Loucy (cell line): ENCODE results near the gene TUBA4B.
"Not testable (repeated sequence)": the region's sequence is repeated elsewhere in the genome, so short reads cannot be mapped to it uniquely, and the experiment has no call there.

Experiments
- H2AFZ ChIP-seq: fragments of 200-600 bp; sonication (generic); 2 replicates; pipeline ENCODE4 v1.6.0; 2016; ENCODE audit warnings: antibody characterized with exemption, mild to moderate bottlenecking, low read length, moderate library complexity
- H3F3A ChIP-seq: fragments of 200-600 bp; 2 replicates; pipeline ENCODE4 v1.6.0; 2016; ENCODE audit warnings: antibody characterized with exemption, low read depth, mild to moderate bottlenecking
- H3K27me3 ChIP-seq: fragments of 200-600 bp; sonication (generic); 2 replicates; pipeline ENCODE4 v1.6.1; 2014; ENCODE audit warnings: low read length, mild to moderate bottlenecking; ENCODE audit not compliant: insufficient read depth, poor library complexity, severe bottlenecking
- H3K36me3 ChIP-seq: fragments of 200-600 bp; sonication (generic); 2 replicates; pipeline ENCODE4 v1.6.1; 2016; ENCODE audit warnings: low read length; ENCODE audit not compliant: insufficient read depth
- H3K4me1 ChIP-seq: fragments of 200-600 bp; sonication (generic); 2 replicates; pipeline ENCODE4 v1.5.1; 2014; ENCODE audit warnings: low read length, mild to moderate bottlenecking; ENCODE audit not compliant: insufficient read depth, poor library complexity, severe bottlenecking
- H3K4me2 ChIP-seq: fragments of 200-600 bp; sonication (generic); 2 replicates; pipeline ENCODE4 v1.6.0; 2014; ENCODE audit warnings: antibody characterized with exemption, low read length, low read depth, mild to moderate bottlenecking; ENCODE audit not compliant: poor library complexity, severe bottlenecking
- H3K4me3 ChIP-seq: fragments of 200-600 bp; sonication (generic); 2 replicates; pipeline ENCODE4 v1.5.1; 2014; ENCODE audit warnings: low read length, mild to moderate bottlenecking, mixed read lengths; ENCODE audit not compliant: poor library complexity, severe bottlenecking
- H3K79me2 ChIP-seq: fragments of 200-600 bp; sonication (generic); 2 replicates; pipeline ENCODE4 v1.6.1; 2014; ENCODE audit warnings: low read length; ENCODE audit not compliant: insufficient read depth
- H3K9ac ChIP-seq: fragments of 200-600 bp; sonication (generic); 2 replicates; pipeline ENCODE4 v1.6.0; 2014; ENCODE audit warnings: mild to moderate bottlenecking, low read depth, low read length, moderate library complexity; ENCODE audit not compliant: poor library complexity, severe bottlenecking
- H3K9me2 ChIP-seq: fragments of 200-600 bp; sonication (generic); replicated peaks from 2 replicates; pipeline ENCODE4 v1.6.1; 2016; ENCODE audit warnings: low read depth, low read length, mixed read lengths
- H3K9me3 ChIP-seq: fragments of 200-600 bp; sonication (generic); 2 replicates; pipeline ENCODE4 v1.6.1; 2014; ENCODE audit warnings: mild to moderate bottlenecking, antibody characterized with exemption, low read length, low read depth; ENCODE audit not compliant: insufficient read depth
- H4K20me1 ChIP-seq: fragments of 200-600 bp; sonication (generic); 2 replicates; pipeline ENCODE4 v1.6.0; 2014; ENCODE audit warnings: antibody characterized with exemption, low read length, mild to moderate bottlenecking; ENCODE audit not compliant: insufficient read depth, poor library complexity, severe bottlenecking
- EZH2phosphoT487 ChIP-seq: fragments of 200-600 bp; IDR thresholded peaks from 2 replicates; pipeline ENCODE4 v1.6.1; 2018; ENCODE audit warnings: antibody characterized with exemption, mild to moderate bottlenecking, moderate library complexity, borderline replicate concordance
- TF ChIP-seq, protein P1 (sequence below): fragments of 200-600 bp; sonication (generic); conservative IDR thresholded peaks from 2 replicates; pipeline ENCODE4 v1.5.1; 2014; ENCODE audit warnings: mild to moderate bottlenecking, antibody characterized with exemption, low read length

The TUBA4B gene

DNA sequence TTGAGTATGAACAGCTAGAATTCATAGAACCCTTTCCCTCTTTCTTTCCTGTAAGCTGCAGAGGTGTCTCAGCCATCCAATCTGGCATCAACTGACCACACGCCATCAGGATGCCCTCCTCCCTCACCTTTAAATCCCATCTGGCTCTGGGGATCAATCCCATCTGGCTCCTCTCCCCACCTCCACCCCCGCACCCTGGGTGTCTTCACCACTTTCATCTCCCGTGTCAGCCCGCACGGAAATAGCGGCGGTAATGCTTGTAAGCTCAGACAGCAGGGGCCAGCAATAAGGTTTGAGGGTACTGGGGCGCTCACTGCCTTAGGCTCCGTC lies 508 bp upstream of the TUBA4B start:
- Histone ChIP-seq H3K27me3 (peaks cover 45% of the 10 kb centered on the region), H3K9ac (peak overlapping the region; percentile 47), H3K4me2 (peak overlapping the region; percentile 85), H3K4me1 (peaks cover 55% of the 10 kb centered on the region), H3K36me3 (no peaks in the 10 kb centered on the region), H3K9me2 (no peaks in the 10 kb centered on the region), H3K79me2 (no peaks in the 10 kb centered on the region), H3K4me3 (peak overlapping the region; percentile 73), H2AFZ (peak overlapping the region; percentile 34; the same call in 1 of the 2 replicates), H3K9me3 (no peaks in the 10 kb centered on the region), H3F3A (no peaks in the 10 kb centered on the region), H4K20me1 (peaks cover 11% of the 10 kb centered on the region)
- TF ChIP-seq EZH2phosphoT487 = no peak
- TF ChIP-seq, protein P1, sequence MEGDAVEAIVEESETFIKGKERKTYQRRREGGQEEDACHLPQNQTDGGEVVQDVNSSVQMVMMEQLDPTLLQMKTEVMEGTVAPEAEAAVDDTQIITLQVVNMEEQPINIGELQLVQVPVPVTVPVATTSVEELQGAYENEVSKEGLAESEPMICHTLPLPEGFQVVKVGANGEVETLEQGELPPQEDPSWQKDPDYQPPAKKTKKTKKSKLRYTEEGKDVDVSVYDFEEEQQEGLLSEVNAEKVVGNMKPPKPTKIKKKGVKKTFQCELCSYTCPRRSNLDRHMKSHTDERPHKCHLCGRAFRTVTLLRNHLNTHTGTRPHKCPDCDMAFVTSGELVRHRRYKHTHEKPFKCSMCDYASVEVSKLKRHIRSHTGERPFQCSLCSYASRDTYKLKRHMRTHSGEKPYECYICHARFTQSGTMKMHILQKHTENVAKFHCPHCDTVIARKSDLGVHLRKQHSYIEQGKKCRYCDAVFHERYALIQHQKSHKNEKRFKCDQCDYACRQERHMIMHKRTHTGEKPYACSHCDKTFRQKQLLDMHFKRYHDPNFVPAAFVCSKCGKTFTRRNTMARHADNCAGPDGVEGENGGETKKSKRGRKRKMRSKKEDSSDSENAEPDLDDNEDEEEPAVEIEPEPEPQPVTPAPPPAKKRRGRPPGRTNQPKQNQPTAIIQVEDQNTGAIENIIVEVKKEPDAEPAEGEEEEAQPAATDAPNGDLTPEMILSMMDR = no peak

DNA sequence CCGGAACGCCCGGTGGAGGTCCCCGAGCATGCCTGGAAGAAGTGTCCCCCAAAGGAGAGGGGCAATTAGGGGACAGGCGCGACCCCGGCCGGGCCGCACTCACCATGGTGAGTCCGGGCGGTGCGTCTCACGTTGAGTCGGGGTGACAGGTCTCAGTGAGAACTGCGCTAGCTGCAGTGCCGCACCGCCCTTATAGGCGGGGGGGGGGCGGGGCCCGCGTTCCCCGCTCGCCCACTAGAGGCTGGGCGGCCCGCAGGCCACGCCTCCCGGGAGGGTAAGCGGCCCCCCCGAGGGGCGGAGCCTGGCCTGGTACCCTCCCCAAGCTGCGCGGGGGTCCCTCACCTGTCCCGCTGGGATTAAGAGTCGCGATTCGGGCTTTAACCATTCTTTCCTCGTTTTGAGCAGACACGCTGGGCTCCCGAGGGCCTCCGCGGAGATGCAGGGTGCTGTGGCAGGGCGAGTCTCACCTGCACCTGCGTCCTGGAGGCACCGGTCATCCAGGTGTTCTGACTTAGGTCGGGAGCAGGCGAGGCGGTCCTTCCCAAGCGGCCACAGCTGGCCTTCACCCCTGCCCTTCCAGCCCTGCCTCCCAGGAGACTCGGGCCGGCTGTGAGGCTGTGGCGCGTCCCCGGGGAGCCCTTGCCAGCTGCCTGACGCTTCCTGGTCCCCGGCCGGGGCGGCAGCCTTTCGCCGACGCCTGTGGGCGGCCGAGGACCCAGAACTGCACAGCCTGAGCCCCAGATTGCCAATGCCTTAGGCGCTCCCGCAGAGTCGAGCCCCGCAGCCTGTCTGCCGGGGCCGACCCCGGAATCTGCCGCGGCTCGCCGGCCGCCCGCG lies 928 bp downstream of the TUBA4B start, which contains the start of gene TUBA4A:
TUBA4A (minus strand) TSS at position 166 of the 837 bp plus-strand sequence; CDS start at position 106, 60 bp downstream.
- peaks cover 45% of the 10 kb centered on the region for H3K27me3 ChIP-seq
- TF ChIP-seq EZH2phosphoT487 = no peak
- TF ChIP-seq, protein P1 = no peak

DNA sequence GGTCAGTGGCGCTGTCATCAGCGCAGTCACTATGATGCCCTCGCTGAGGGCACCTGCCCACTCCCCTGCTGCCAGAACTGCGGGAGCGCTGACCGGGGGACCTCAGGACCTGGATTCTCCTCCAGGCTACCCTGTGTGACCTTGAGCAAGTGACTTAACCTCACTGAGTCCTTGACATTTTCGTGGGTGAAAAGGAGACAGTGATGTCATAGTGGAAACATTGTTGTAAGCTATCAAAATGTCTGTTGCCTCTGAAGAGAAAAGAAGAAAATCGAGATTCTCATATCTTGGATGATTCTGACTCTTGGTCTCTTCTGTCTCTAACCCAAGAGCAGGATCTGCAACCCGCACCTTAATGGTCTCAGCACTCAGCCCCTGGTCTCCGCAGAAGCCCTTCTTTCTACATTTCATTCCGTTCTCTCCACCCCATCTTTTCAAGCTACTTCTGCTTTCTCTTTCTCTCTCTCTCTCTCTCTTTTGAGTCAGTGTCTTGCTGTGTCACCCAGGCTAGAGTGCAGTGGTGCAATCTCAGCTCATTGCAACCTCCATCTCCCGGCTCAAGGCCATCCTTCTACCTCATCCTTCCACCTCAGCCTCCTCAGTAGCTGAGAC lies 1.7 kb downstream of the TUBA4B start:
- peaks cover 45% of the 10 kb centered on the region for H3K27me3 ChIP-seq
- H3K4me1 ChIP-seq = peaks cover 33% of the 10 kb centered on the region
- no peaks in the 10 kb centered on the region for H3K9me3 ChIP-seq
- H2AFZ ChIP-seq = peak overlapping the region; percentile 42
- no peak for TF ChIP-seq EZH2phosphoT487
- TF ChIP-seq, protein P1 = no peak
- H3K4me3 ChIP-seq = peak overlapping the region; percentile 73
- H3K9me2 ChIP-seq = no peaks in the 10 kb centered on the region
- H3K4me2 ChIP-seq = peak overlapping the region; percentile 85
- H3K79me2 ChIP-seq = no peaks in the 10 kb centered on the region
- no peaks in the 10 kb centered on the region for H4K20me1 ChIP-seq
- H3K9ac ChIP-seq = no peak overlapping the region
- no peaks in the 10 kb centered on the region for H3K36me3 ChIP-seq
- no peaks in the 10 kb centered on the region for H3F3A ChIP-seq

More for the DNA sequence above, 928 bp downstream of the TUBA4B start, which contains the start of gene TUBA4A:
- Histone ChIP-seq H4K20me1 (peaks cover 2% of the 10 kb centered on the region), H3K36me3 (no peaks in the 10 kb centered on the region), H3K4me3 (peak within 1 kb of the TSS; percentile 73), H3K4me2 (peak within 1 kb of the TSS; percentile 85), H3F3A (no peaks in the 10 kb centered on the region), H3K9me3 (no peaks in the 10 kb centered on the region), H3K9me2 (no peaks in the 10 kb centered on the region), H3K4me1 (peaks cover 41% of the 10 kb centered on the region), H3K79me2 (no peaks in the 10 kb centered on the region), H3K9ac (peak within 1 kb of the TSS; percentile 47), H2AFZ (peak within 1 kb of the TSS; percentile 42)

DNA sequence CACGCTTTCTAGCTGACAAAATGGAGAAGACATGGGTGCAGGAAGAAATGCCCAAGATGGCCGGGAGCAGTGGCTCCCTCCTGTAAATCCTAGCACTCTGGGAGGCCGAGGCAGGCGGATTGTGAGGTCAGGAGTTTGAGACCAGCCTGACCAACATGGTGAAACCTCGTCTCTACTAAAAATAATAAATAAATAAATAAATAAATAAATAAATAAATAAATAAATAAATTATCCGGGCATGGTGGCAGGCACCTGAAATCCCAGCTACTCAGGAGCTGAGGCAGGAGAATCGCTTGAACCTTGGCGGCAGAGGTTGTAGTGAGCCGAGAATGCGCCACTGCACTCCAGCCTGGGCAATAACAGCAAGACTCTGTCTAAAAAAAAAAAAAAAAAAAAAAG lies 5.9 kb downstream of the TUBA4B start:
- H3K9me3 ChIP-seq, H4K20me1 ChIP-seq, H3K79me2 ChIP-seq, H3K9me2 ChIP-seq, H3F3A ChIP-seq, H3K4me3 ChIP-seq, H2AFZ ChIP-seq, H3K36me3 ChIP-seq, H3K4me2 ChIP-seq, H3K9ac ChIP-seq: not testable (repeated sequence)
- H3K27me3 ChIP-seq = peaks cover 22% of the 10 kb centered on the region
- H3K4me1 ChIP-seq = peaks cover 11% of the 10 kb centered on the region
